Stimulated activated CD8-positive, alpha-beta memory T cell treated with anti-CD3 and anti-CD28 coated beads, Interleukin-4, amount 100 ng/mL, for 48 hours (primary cell): ENCODE results near the gene HTRA3.
"Not testable (repeated sequence)": the region's sequence is repeated elsewhere in the genome, so short reads cannot be mapped to it uniquely, and the experiment has no call there.

Experiments used
- DNase-seq: peaks from one replicate; pipeline ENCODE4 v3.0.0-alpha.2; 2020

The HTRA3 gene

DNA sequence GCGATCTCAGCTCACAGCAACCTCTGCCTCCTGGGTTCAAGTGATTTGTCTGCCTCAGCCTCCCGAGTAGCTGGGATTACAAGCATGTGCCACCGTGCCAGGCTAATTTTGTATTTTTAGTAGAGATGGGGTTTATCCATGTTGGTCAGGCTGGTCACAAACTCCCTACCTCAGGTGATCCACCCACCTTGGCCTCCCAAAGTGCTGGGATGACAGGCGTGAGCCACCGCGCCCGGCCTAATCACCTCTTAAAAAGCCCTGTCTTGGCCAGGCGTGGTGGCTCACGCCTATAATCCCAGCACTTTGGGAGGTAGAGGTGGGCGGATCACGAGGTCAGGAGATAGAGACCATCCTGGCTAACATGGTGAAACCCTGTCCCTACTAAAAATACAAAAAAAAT lies 79.7 kb downstream of the HTRA3 start:
- DNase-seq: not testable (repeated sequence)

DNA sequence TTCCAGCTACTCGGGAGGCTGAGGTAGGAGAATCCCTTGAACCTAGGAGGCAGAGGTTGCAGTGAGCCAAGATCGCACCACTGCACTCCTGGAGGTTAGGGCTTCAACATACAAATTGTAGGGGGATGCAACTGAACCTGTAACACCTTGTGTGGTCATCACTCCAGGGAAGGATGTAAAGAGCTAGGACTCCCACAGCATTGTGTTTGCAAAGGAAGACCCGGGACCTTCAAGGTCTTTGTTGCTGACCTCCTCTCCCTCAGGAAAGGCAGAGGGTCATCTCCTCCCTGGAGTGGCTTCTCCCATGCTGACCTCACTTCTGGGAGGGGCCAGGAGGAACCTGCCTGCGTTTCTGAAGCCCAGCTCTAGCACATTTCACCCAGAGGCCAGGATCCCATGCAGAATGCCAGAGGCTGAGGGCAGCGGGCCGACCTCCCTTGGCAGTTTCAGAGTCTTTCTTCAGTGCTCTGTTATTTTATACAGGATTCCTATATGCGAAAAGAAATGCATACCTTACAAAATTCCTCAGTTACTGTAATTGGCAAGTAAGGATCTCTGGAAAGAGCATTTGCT lies 80.2 kb downstream of the HTRA3 start:
- DNase-seq: no peak

DNA sequence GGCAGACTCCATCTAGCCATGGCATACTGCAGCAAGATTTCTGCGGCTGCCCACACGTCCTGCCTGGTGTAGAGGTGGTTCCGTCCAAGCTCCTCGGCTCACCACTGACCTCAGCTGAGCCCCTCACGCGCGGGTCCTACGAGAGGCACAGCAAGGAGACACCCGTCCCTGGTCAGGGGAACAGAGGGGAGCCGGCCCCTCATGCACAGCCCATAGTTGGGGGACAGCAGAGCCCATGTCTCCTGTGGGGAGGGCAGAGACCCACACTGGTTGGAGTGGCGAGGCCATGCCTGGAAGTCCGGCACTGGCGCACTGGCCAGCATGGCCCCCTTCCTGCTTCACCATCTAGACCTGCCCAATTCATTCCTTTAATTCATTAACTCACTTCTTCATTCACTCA lies 80.8 kb downstream of the HTRA3 start:
- no peak for DNase-seq

DNA sequence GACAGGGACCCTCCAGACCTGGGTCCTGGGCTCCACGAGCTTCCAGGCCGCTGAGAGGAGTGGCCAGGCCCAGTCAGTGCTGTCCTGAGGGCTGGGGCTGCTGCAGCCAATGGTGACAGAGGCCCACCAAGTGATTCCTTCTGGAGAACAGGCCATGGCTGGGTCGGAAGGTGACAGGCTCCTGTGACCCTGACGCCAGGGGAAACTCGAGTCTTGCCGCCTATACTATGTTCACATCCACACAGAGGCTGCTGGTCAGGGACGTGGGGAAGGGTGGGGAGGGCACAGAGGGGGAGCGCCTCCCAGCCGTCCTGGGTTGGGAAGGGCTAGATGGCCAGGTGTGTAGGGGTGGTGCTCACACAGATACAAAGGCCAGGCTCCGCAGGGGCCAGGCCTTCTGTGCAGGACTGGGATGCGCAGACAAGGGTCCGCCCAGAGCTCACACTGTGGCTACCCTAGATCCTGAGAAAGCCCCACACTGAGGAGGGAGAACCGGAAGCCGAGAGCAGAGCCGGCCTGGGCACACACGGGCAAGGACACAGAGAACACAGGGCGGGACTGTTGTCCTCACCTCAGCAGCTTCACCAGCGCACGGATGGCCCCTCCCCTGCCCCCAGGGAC lies 81.4 kb downstream of the HTRA3 start:
- DNase-seq: no peak

- DNase-seq: no peak
Observed at GRCh38 chr4:8351931-8352367, 82.4 kb downstream of the HTRA3 start.

GRCh38 chr4:8352368-8353157 lies 83.0 kb downstream of the HTRA3 start:
- DNase-seq: no peak

GRCh38 chr4:8353158-8353669 lies 83.7 kb downstream of the HTRA3 start:
- DNase-seq: no peak

DNA sequence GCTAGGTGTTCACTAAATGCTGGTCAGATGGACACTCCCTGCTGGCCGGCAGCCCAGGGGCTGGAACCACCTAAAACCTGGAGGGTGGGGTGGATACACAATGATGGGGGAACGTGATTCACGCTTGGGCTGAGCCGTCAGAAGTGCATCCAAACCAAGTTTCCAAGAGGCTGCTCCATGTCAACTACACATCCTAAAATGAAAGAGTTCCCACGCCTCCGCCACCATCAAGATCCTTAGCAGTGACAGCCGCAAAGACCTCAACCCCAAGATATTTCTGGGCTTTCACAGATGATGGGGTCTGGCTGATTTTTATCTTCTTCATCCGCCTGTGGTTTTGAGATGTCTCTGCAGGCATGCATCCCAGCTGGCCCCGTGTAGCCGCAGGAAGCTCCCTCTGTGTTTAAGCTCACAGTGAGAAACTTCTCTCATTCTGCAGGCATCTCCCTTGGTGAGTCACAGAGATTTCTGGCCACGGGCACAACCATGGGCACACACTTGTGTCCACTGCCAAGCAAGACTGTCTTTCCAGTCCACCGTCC lies 84.4 kb downstream of the HTRA3 start:
- DNase-seq: no peak

DNA sequence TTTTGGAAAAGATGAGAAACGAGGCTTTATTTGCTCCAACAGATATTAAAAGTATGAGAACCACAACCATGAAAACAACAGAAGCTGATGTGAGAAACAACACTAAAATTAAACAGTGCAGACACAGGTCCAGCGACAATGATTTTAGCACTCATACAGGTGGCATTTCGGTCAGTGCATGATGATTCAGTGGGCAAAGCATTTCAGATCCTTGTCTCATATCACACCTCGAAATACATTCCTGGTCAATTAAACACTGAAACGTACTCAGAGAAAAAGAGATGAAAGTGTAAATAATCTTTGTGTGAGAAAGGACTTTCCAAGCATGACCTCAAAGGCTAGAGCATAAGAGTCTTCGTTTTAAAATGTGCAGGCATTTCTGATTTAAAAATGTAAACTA lies 85.8 kb downstream of the HTRA3 start:
- DNase-seq: no peak

- DNase-seq: no peak
Observed at GRCh38 chr4:8355864-8356565, 86.5 kb downstream of the HTRA3 start.
